Neural progenitor cell (in vitro differentiated cells): Measurements from ENCODE around the gene RFFL. TPM values are rescaled to one million over a fixed set of nuclear protein-coding genes. Genes with fewer than 3 reads are reported as not detected.

Experiments
- DNase-seq: peaks from one replicate; pipeline ENCODE4 v3.0.0-alpha.2; 2016; ENCODE audit warnings: low spot score
- H2AFZ ChIP-seq: fragments of 200-600 bp; sonication (generic); replicated peaks from 2 replicates; pipeline ENCODE4 v1.6.1; 2016; ENCODE audit warnings: antibody characterized with exemption
- H3F3A ChIP-seq: fragments of 200-600 bp; sonication (generic); 2 replicates; pipeline ENCODE4 v1.6.1; 2016; ENCODE audit warnings: antibody characterized with exemption, low read depth
- H3K27ac ChIP-seq: fragments of 200-600 bp; sonication (generic); 2 replicates; pipeline ENCODE4 v1.5.1; 2016; ENCODE audit warnings: mild to moderate bottlenecking
- H3K27me3 ChIP-seq: fragments of 200-600 bp; sonication (generic); 2 replicates; pipeline ENCODE4 v1.6.1; 2016; ENCODE audit warnings: mild to moderate bottlenecking, moderate library complexity
- H3K36me3 ChIP-seq: fragments of 200-600 bp; sonication (generic); 2 replicates; pipeline ENCODE4 v1.5.1; 2016
- H3K4me1 ChIP-seq: fragments of 200-600 bp; sonication (generic); 2 replicates; pipeline ENCODE4 v1.6.1; 2016; ENCODE audit warnings: mixed run types
- H3K4me2 ChIP-seq: fragments of 200-600 bp; sonication (generic); 2 replicates; pipeline ENCODE4 v1.6.1; 2016
- H3K4me3 ChIP-seq: fragments of 200-600 bp; sonication (generic); 2 replicates; pipeline ENCODE4 v1.5.1; 2016
- H3K79me2 ChIP-seq: fragments of 200-600 bp; sonication (generic); 2 replicates; pipeline ENCODE4 v1.6.1; 2016; ENCODE audit warnings: low read depth
- H3K9ac ChIP-seq: fragments of 200-600 bp; sonication (generic); 2 replicates; pipeline ENCODE4 v1.6.1; 2016
- H3K9me3 ChIP-seq: fragments of 200-600 bp; sonication (generic); 2 replicates; pipeline ENCODE4 v1.5.1; 2016; ENCODE audit warnings: low read depth
- H4K20me1 ChIP-seq: fragments of 200-600 bp; sonication (generic); 2 replicates; pipeline ENCODE4 v1.6.1; 2016; ENCODE audit warnings: low read depth
- H3K27ac Mint-ChIP-seq: 3 replicates; pipeline ENCODE4 v1.8.0; 2021; ENCODE audit warnings: mixed read lengths
- H3K27me3 Mint-ChIP-seq: 2 replicates; pipeline ENCODE4 v1.8.0; 2022; ENCODE audit warnings: low read depth, mild to moderate bottlenecking, inconsistent platforms, moderate library complexity, mixed read lengths; ENCODE audit not compliant: insufficient read depth
- H3K36me3 Mint-ChIP-seq: 3 replicates; pipeline ENCODE4 v1.8.0; 2021; ENCODE audit warnings: mixed read lengths
- H3K4me1 Mint-ChIP-seq: 3 replicates; pipeline ENCODE4 v1.8.0; 2021; ENCODE audit warnings: mixed read lengths
- H3K4me3 Mint-ChIP-seq: 3 replicates; pipeline ENCODE4 v1.8.0; 2021; ENCODE audit warnings: mild to moderate bottlenecking, moderate library complexity, mixed read lengths
- H3K9me3 Mint-ChIP-seq: 3 replicates; pipeline ENCODE4 v1.8.0; 2020; ENCODE audit warnings: mixed read lengths
- CTCF ChIP-seq: fragments of 200-600 bp; sonication (generic); IDR thresholded peaks from 2 replicates; pipeline ENCODE4 v1.5.1; 2017; ENCODE audit warnings: antibody characterized with exemption, mild to moderate bottlenecking
- EZH2 ChIP-seq: fragments of 200-600 bp; sonication (generic); IDR thresholded peaks from 2 replicates; pipeline ENCODE4 v1.6.1; 2017; ENCODE audit warnings: antibody characterized with exemption, mild to moderate bottlenecking, moderate library complexity
- EZH2phosphoT487 ChIP-seq: fragments of 200-600 bp; sonication (generic); IDR thresholded peaks from 2 replicates; pipeline ENCODE4 v1.6.1; 2017; ENCODE audit warnings: antibody characterized with exemption
- total RNA-seq: library from RNA; depleted of rRNA; stranded (reverse); fragments of >200 nt; gene quantifications from 2 replicates; pipeline ENCODE4 v1.2.3, GENCODE V29; 2015; ENCODE audit warnings: low replicate concordance

The RFFL gene
- total RNA-seq, 1 donor from 2014 or later: 20.6 TPM

- Histone ChIP-seq H3K4me2 (no peak overlapping the region), H3K9ac (no peak overlapping the region), H4K20me1 (peaks cover 4% of the 10 kb centered on the region), H3K9me3 (no peaks in the 10 kb centered on the region), H3K36me3 (no peaks in the 10 kb centered on the region), H3K27ac (no peak overlapping the region), H3K79me2 (peaks cover 7% of the 10 kb centered on the region), H2AFZ (no peak overlapping the region), H3K4me3 (no peak overlapping the region), H3K27me3 (peaks cover 12% of the 10 kb centered on the region), H3F3A (peaks cover under 1% of the 10 kb centered on the region), H3K4me1 (peaks cover 16% of the 10 kb centered on the region)
- Mint-ChIP-seq H3K4me3 (no peak overlapping the region), H3K4me1 (peaks cover 13% of the 10 kb centered on the region), H3K27me3 (peaks cover 3% of the 10 kb centered on the region), H3K27ac (no peak overlapping the region), H3K9me3 (no peaks in the 10 kb centered on the region), H3K36me3 (no peaks in the 10 kb centered on the region)
- no peak for TF ChIP-seq CTCF
- no peak for TF ChIP-seq EZH2phosphoT487
- TF ChIP-seq EZH2: no peak
- DNase-seq: no peak
Observed at GRCh38 chr17:35083071-35083470, 19.6 kb upstream of the RFFL start.

GRCh38 chr17:35082073-35082657 is 18.7 kb upstream of the RFFL start:
- DNase-seq: no peak
- Mint-ChIP-seq H3K4me1 (peaks cover 5% of the 10 kb centered on the region), H3K4me3 (no peak overlapping the region), H3K27me3 (peaks cover 3% of the 10 kb centered on the region), H3K36me3 (no peaks in the 10 kb centered on the region), H3K9me3 (no peaks in the 10 kb centered on the region), H3K27ac (no peak overlapping the region)
- Histone ChIP-seq H3K27ac (no peak overlapping the region), H3K36me3 (no peaks in the 10 kb centered on the region), H3F3A (no peaks in the 10 kb centered on the region), H2AFZ (no peak overlapping the region), H3K4me1 (peaks cover 16% of the 10 kb centered on the region), H3K9ac (no peak overlapping the region), H3K79me2 (peaks cover 7% of the 10 kb centered on the region), H3K9me3 (no peaks in the 10 kb centered on the region), H3K4me2 (no peak overlapping the region), H4K20me1 (no peaks in the 10 kb centered on the region), H3K4me3 (no peak overlapping the region), H3K27me3 (peaks cover 2% of the 10 kb centered on the region)
- TF ChIP-seq EZH2phosphoT487 (no peak), CTCF (no peak), EZH2 (no peak)

GRCh38 chr17:35081638-35082037 is 18.1 kb upstream of the RFFL start:
- TF ChIP-seq EZH2phosphoT487: no peak
- Histone ChIP-seq H3K4me1 (peaks cover 16% of the 10 kb centered on the region), H3K4me2 (no peak overlapping the region), H2AFZ (no peak overlapping the region), H3K27ac (no peak overlapping the region), H4K20me1 (no peaks in the 10 kb centered on the region), H3K4me3 (no peak overlapping the region), H3F3A (no peaks in the 10 kb centered on the region), H3K9me3 (no peaks in the 10 kb centered on the region), H3K79me2 (peaks cover 7% of the 10 kb centered on the region), H3K36me3 (no peaks in the 10 kb centered on the region), H3K27me3 (no peaks in the 10 kb centered on the region), H3K9ac (no peak overlapping the region)
- H3K27ac Mint-ChIP-seq: no peak overlapping the region
- no peaks in the 10 kb centered on the region for H3K27me3 Mint-ChIP-seq
- H3K4me3 Mint-ChIP-seq: no peak overlapping the region
- no peaks in the 10 kb centered on the region for H3K36me3 Mint-ChIP-seq
- peaks cover 3% of the 10 kb centered on the region for H3K4me1 Mint-ChIP-seq
- no peaks in the 10 kb centered on the region for H3K9me3 Mint-ChIP-seq
- no peak for DNase-seq

- Histone ChIP-seq H3K36me3 (no peaks in the 10 kb centered on the region), H3K9ac (no peak overlapping the region), H3K27ac (no peak overlapping the region), H3K4me2 (no peak overlapping the region), H3K79me2 (peaks cover 7% of the 10 kb centered on the region), H4K20me1 (no peaks in the 10 kb centered on the region), H3K27me3 (no peaks in the 10 kb centered on the region), H3K9me3 (no peaks in the 10 kb centered on the region), H3F3A (no peaks in the 10 kb centered on the region), H3K4me3 (no peak overlapping the region), H2AFZ (no peak overlapping the region), H3K4me1 (peaks cover 13% of the 10 kb centered on the region)
- Mint-ChIP-seq H3K27ac (no peak overlapping the region), H3K9me3 (no peaks in the 10 kb centered on the region), H3K36me3 (no peaks in the 10 kb centered on the region), H3K4me1 (no peaks in the 10 kb centered on the region), H3K27me3 (no peaks in the 10 kb centered on the region), H3K4me3 (no peak overlapping the region)
- TF ChIP-seq CTCF: no peak
- no peak for TF ChIP-seq EZH2phosphoT487
- TF ChIP-seq EZH2: no peak
- no peak for DNase-seq
Observed at GRCh38 chr17:35080536-35080935, 17.0 kb upstream of the RFFL start.
